H7 (cell line): ENCODE results near the gene DSN1. TPM values are rescaled to one million over a fixed set of nuclear protein-coding genes. Genes with fewer than 3 reads are reported as not detected.

Experiments used
- DNase-seq: peaks from one replicate; pipeline ENCODE4 v3.0.0; 2012
- H3K27me3 ChIP-seq: 2 replicates; pipeline ENCODE4 v1.6.0; 2011; ENCODE audit warnings: mild to moderate bottlenecking, low read length; ENCODE audit not compliant: control insufficient read depth, insufficient read depth
- H3K36me3 ChIP-seq: replicated peaks from 2 replicates; pipeline ENCODE4 v1.5.1; 2011; ENCODE audit warnings: low read length; ENCODE audit not compliant: control insufficient read depth, insufficient read depth
- H3K4me3 ChIP-seq: 2 replicates; pipeline ENCODE4 v1.5.1; 2011; ENCODE audit warnings: low read depth, mild to moderate bottlenecking, control low read depth, low read length, moderate library complexity; ENCODE audit not compliant: insufficient read depth
- total RNA-seq: library from RNA; depleted of rRNA; stranded (reverse); fragments of >200 nt; shearing (Covaris generic); gene quantifications from 2 replicates; pipeline ENCODE4 v1.2.3, GENCODE V29; 2014

The DSN1 gene
- total RNA-seq, 1 experiment from 2014 or later, result 36.7 TPM

GRCh38 chr20:36754656-36755222 lies 18.8 kb downstream of the DSN1 start:
- DNase-seq, result peak; percentile 71
- Histone ChIP-seq H3K27me3 (no peaks in the 10 kb centered on the region), H3K4me3 (no peak overlapping the region), H3K36me3 (peaks cover 35% of the 10 kb centered on the region)

GRCh38 chr20:36752582-36752981 lies 21.0 kb downstream of the DSN1 start:
- no peak overlapping the region for H3K4me3 ChIP-seq
- peaks cover 29% of the 10 kb centered on the region for H3K36me3 ChIP-seq
- no peaks in the 10 kb centered on the region for H3K27me3 ChIP-seq
- DNase-seq, result no peak

DNA sequence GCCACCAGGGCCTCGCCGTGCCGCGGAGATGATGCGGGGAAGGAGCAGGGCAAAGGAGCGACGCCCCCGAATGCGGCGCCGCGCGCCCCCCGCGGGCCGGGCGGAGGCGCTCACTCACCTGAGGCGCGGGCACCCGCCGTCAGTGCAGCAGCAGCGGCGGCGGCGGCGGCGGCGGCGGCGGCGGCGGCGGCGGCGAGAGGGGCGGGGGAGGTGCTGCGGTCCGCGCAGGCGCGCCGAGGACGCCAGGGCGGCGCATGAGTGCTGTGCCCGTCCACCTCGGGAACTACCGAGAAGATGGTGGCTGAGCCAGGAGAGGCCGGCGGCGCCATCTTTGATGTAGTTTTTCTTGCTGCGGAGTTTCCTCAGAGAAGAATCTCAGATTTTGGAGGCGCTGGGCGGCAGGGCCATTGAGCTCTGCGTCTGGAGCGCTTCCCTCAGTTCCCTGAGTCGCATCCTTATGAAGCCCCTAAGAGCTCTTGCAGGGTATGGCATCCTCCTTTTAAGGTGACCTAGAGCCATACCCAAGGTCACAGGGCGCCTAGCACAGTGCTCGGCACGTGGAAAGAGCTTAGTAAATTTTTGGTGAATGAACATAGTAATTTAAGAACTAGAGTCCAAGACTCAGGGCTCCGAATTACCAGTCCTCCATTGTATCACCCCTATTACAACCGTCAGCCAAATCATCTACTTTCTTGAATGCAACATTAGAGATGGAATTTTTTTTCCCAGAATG lies 27.5 kb downstream of the DSN1 start, which contains the start of gene NDRG3:
Gene NDRG3, minus strand, starts transcription at position 164 of the 733 bp plus-strand sequence. CDS start 24,355 bp downstream, outside the sequence.
- H3K36me3 ChIP-seq, result no peaks in the 10 kb centered on the region; the same call in 1 of the 2 replicates

GRCh38 chr20:36745234-36745926 lies 28.2 kb downstream of the DSN1 start:
- Histone ChIP-seq H3K36me3 (no peaks in the 10 kb centered on the region; the same call in 1 of the 2 replicates), H3K27me3 (no peaks in the 10 kb centered on the region), H3K4me3 (peak overlapping the region; percentile 82)
- DNase-seq, result no peak

More for the DNA sequence above, 27.5 kb downstream of the DSN1 start, which contains the start of gene NDRG3:
- H3K27me3 ChIP-seq, result no peaks in the 10 kb centered on the region
- peak within 1 kb of the TSS; percentile 82 for H3K4me3 ChIP-seq
- peak; percentile 98 for DNase-seq

DNA sequence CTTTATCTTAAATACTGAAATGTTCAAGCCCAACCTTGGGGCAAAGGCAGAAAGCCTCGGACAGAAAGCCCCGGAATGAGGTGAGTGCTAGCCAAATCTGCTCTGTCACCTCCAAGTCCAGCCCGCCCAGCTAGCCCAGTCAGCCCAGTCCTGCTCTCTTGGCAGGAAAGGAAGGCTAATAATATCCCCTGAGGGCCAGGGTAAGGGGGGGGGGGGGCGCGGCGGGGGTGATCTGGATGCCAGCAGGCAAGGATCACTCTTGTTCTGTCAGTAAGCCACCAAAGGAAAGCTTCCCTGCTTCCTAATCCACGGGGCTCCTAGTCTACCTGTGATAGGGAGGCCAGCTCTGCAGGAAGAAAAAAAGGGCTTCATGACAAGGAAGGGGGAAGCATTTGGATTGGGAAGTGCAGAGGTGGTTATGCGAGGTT lies 28.8 kb downstream of the DSN1 start:
- Histone ChIP-seq H3K4me3 (peak overlapping the region; percentile 82), H3K27me3 (no peaks in the 10 kb centered on the region), H3K36me3 (no peaks in the 10 kb centered on the region)
- peak; percentile 82 for DNase-seq

- no peak overlapping the region for H3K4me3 ChIP-seq
- peak; percentile 36 for DNase-seq
Observed at GRCh38 chr20:36744243-36744642, 29.3 kb downstream of the DSN1 start.

GRCh38 chr20:36742558-36742957 lies 31.0 kb downstream of the DSN1 start:
- Histone ChIP-seq H3K36me3 (no peaks in the 10 kb centered on the region), H3K27me3 (no peaks in the 10 kb centered on the region), H3K4me3 (no peak overlapping the region)
- DNase-seq, result no peak

More at GRCh38 chr20:36744243-36744642, 29.3 kb downstream of the DSN1 start:
- Histone ChIP-seq H3K36me3 (no peaks in the 10 kb centered on the region), H3K27me3 (no peaks in the 10 kb centered on the region)

- no peak for DNase-seq
- no peak overlapping the region for H3K4me3 ChIP-seq
- H3K36me3 ChIP-seq, result no peaks in the 10 kb centered on the region
- no peaks in the 10 kb centered on the region for H3K27me3 ChIP-seq
Observed at GRCh38 chr20:36741072-36741471, 32.5 kb downstream of the DSN1 start.

- H3K27me3 ChIP-seq, result no peaks in the 10 kb centered on the region
- no peaks in the 10 kb centered on the region for H3K36me3 ChIP-seq
- H3K4me3 ChIP-seq, result no peak overlapping the region
- no peak for DNase-seq
Observed at GRCh38 chr20:36737183-36737499, 36.4 kb downstream of the DSN1 start.

DNA sequence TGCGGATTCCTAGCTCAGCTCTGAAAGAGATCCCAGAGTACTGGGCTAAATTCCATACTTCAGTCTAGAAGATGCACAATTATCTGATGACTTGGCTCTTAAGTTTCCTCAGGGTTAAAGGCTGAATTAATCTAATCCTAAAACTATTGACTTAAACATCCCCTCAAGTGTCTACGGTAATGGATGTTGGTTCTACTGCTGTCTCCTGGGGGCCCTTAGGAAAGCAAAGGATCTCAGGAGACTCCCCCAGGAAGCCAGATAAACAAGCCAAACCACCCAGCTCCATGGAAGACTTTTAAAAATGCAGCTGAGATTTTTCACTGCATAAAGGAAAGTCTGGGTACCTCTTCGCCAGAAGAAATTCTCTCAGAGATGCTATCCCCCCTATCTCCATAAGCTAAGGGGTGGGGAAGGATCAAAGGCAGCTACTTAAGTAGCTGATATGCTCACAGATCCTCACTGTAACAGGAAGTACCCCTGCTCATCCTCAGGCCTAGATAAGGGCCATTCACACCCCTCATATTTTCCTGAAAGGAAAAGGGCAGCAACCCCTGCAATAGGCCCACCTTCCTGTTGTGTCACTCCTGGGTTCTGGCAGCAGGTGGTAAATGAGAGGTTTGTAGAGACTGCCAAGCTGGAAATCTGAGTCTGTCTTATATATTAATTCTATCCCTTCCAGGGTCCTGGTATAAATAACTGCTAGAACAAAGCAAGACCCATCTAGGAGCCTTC lies 36.9 kb downstream of the DSN1 start:
- no peak for DNase-seq
- H3K4me3 ChIP-seq, result no peak overlapping the region
- H3K27me3 ChIP-seq, result no peaks in the 10 kb centered on the region
- H3K36me3 ChIP-seq, result no peaks in the 10 kb centered on the region

- Histone ChIP-seq H3K36me3 (no peaks in the 10 kb centered on the region), H3K4me3 (no peak overlapping the region), H3K27me3 (no peaks in the 10 kb centered on the region)
- no peak for DNase-seq
Observed at GRCh38 chr20:36732456-36732855, 41.1 kb downstream of the DSN1 start.

DNA sequence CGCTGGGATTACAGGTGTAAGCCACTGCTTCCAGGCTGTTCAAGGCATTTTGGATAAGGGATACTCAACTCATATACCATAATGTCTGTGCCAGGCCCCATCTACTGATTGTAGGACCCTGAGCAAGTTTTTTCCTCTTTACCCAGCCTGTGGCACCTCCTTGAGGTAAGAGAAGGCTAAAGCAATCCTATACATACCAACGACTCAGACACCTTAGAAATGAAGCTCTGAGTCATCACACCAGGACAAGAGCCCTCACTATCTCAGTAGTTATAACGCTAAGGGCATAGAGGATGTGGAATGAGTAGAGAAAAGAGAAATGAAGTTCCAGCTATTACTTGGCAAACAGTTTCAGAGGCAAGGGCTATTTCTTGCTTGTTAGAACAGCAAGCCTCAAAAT lies 44.6 kb downstream of the DSN1 start:
- H3K4me3 ChIP-seq, result no peak overlapping the region
- DNase-seq, result peak; percentile 62
- no peaks in the 10 kb centered on the region for H3K27me3 ChIP-seq
- H3K36me3 ChIP-seq, result no peaks in the 10 kb centered on the region

- DNase-seq, result no peak
- no peak overlapping the region for H3K4me3 ChIP-seq
Observed at GRCh38 chr20:36726168-36726567, 47.4 kb downstream of the DSN1 start.

DNA sequence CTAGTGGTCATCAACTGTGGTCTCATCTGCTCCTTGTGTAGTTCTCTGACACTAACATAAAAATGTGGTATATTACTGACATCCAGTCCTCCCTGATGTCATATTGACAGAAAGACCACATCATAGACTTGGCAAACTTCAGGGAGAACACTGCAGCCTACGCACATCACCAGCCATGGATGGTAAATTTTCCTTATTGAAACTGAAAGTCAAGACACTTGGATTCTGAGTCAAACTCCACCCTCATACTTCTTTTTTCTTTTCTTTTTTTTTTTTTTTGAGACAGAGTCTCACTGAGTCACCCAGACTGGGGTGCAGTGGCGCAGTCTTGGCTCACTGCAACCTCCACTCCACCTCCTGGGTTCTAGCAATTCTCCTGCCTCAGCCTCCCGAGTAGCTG lies 53.1 kb downstream of the DSN1 start:
- H3K27me3 ChIP-seq, result no peaks in the 10 kb centered on the region
- no peaks in the 10 kb centered on the region for H3K36me3 ChIP-seq
- no peak overlapping the region for H3K4me3 ChIP-seq
- no peak for DNase-seq

More at GRCh38 chr20:36726168-36726567, 47.4 kb downstream of the DSN1 start:
- no peaks in the 10 kb centered on the region for H3K27me3 ChIP-seq
- no peaks in the 10 kb centered on the region for H3K36me3 ChIP-seq
